Lower leg skin (tissue), 3 donors: Measurements from ENCODE around the gene PEX16.

ENCODE experiments used
- CTCF ChIP-seq, 3 donors: fragments of 450-650 bp; IDR thresholded peaks; one replicate each; pipeline ENCODE4 v1.5.1; 2016; ENCODE audit warnings: antibody characterized with exemption in 3 of 3, mild to moderate bottlenecking in 3 of 3, moderate library complexity in 2 of 3
- POLR2A ChIP-seq, 2 donors: fragments of 450-650 bp; IDR thresholded peaks; one replicate each; pipeline ENCODE4 v1.6.1; 2016 to 2017; ENCODE audit warnings: antibody characterized with exemption in 2 of 2, mild to moderate bottlenecking in 1 of 2, moderate library complexity in 1 of 2

- TF ChIP-seq CTCF (IDR thresholded peaks at IDR 0.05) (no peak), POLR2A (IDR thresholded peaks at IDR 0.05) (no peak)
Observed at GRCh38 chr11:45870706-45871105, 47.0 kb downstream of the PEX16 start.
